ENCODE results near the gene PDZD2.
"Not testable (repeated sequence)": the region's sequence is repeated elsewhere in the genome, so short reads cannot be mapped to it uniquely, and the experiment has no call there.

PDZD2 gene

GRCh38 chr5:31738199-31738598 is 99.3 kb downstream of the PDZD2 start:
- no peak for DNase-seq

- DNase-seq, result no peak
These were observed 102.6 kb downstream of the PDZD2 start for GRCh38 chr5:31741496-31741895.

GRCh38 chr5:31743678-31744077 is 104.7 kb downstream of the PDZD2 start:
- DNase-seq, result no peak

GRCh38 chr5:31748458-31749172 is 109.7 kb downstream of the PDZD2 start:
- no peak for DNase-seq

GRCh38 chr5:31750215-31750614 is 111.3 kb downstream of the PDZD2 start:
- no peak for DNase-seq

GRCh38 chr5:31751610-31752009 is 112.7 kb downstream of the PDZD2 start:
- no peak for DNase-seq

- no peak for DNase-seq
These were observed 114.9 kb downstream of the PDZD2 start for GRCh38 chr5:31753700-31754357.

GRCh38 chr5:31754358-31754704 is 115.4 kb downstream of the PDZD2 start:
- no peak for DNase-seq

- DNase-seq, result no peak
These were observed 116.1 kb downstream of the PDZD2 start for GRCh38 chr5:31754741-31755675.

GRCh38 chr5:31755676-31756230 is 116.8 kb downstream of the PDZD2 start:
- no peak for DNase-seq

- no peak for DNase-seq
These were observed 118.9 kb downstream of the PDZD2 start for GRCh38 chr5:31757806-31758205.

GRCh38 chr5:31758803-31759425 is 120.0 kb downstream of the PDZD2 start:
- DNase-seq, result no peak

GRCh38 chr5:31759925-31760324 is 121.0 kb downstream of the PDZD2 start:
- no peak for DNase-seq

- DNase-seq, result no peak
These were observed 122.9 kb downstream of the PDZD2 start for GRCh38 chr5:31761877-31762276.

GRCh38 chr5:31763424-31763823 is 124.5 kb downstream of the PDZD2 start:
- DNase-seq, result no peak

- DNase-seq, result not testable (repeated sequence)
These were observed 125.8 kb downstream of the PDZD2 start for GRCh38 chr5:31764687-31765086.

- DNase-seq, result no peak
These were observed 128.6 kb downstream of the PDZD2 start for GRCh38 chr5:31767335-31768031.

GRCh38 chr5:31768046-31768445 is 129.1 kb downstream of the PDZD2 start:
- no peak for DNase-seq

GRCh38 chr5:31768784-31769183 is 129.9 kb downstream of the PDZD2 start:
- DNase-seq, result no peak

GRCh38 chr5:31769530-31769929 is 130.6 kb downstream of the PDZD2 start:
- no peak for DNase-seq

- DNase-seq, result no peak
These were observed 131.3 kb downstream of the PDZD2 start for GRCh38 chr5:31770132-31770720.

GRCh38 chr5:31770998-31771397 is 132.1 kb downstream of the PDZD2 start:
- no peak for DNase-seq
